Kidney epithelial cell (primary cell): ENCODE data around the gene CBLB. TPM values are rescaled to one million over a fixed set of nuclear protein-coding genes. Genes with fewer than 3 reads are reported as not detected.

ENCODE experiments used
- DNase-seq: peaks from one replicate; pipeline ENCODE4 v3.0.0-alpha.2; 2010; ENCODE audit warnings: low read depth
- H3K27me3 ChIP-seq: 2 replicates; pipeline ENCODE4 v1.6.0; 2011; ENCODE audit warnings: low read length; ENCODE audit not compliant: control insufficient read depth, insufficient read depth
- H3K36me3 ChIP-seq: 2 replicates; pipeline ENCODE4 v1.5.1; 2011; ENCODE audit warnings: low read length; ENCODE audit not compliant: control insufficient read depth, insufficient read depth
- H3K4me3 ChIP-seq: 2 replicates; pipeline ENCODE4 v1.5.1; 2011; ENCODE audit warnings: low read depth, mild to moderate bottlenecking, control low read depth, low read length
- CTCF ChIP-seq: IDR thresholded peaks from 2 replicates; pipeline ENCODE4 v1.5.1; 2011; ENCODE audit warnings: mild to moderate bottlenecking, moderate library complexity, low read length, control low read depth, inconsistent platforms; ENCODE audit not compliant: insufficient read depth, poor library complexity, severe bottlenecking
- total RNA-seq: library from RNA; depleted of rRNA; stranded (reverse); fragments of >200 nt; gene quantifications from 2 replicates; pipeline ENCODE4 v1.2.3, GENCODE V29; 2015

The CBLB gene
- total RNA-seq, 1 donor from 2014 or later = 27.2 TPM

GRCh38 chr3:105786990-105787389 is 81.8 kb downstream of the CBLB start:
- Histone ChIP-seq H3K36me3 (no peaks in the 10 kb centered on the region), H3K27me3 (no peaks in the 10 kb centered on the region), H3K4me3 (no peak overlapping the region)
- no peak for TF ChIP-seq CTCF
- no peak for DNase-seq

- no peak for TF ChIP-seq CTCF
- no peaks in the 10 kb centered on the region for H3K27me3 ChIP-seq
- no peaks in the 10 kb centered on the region for H3K36me3 ChIP-seq
- no peak for DNase-seq
- no peak overlapping the region for H3K4me3 ChIP-seq
Observed at GRCh38 chr3:105786241-105786640, 82.6 kb downstream of the CBLB start.

- no peak for DNase-seq
- Histone ChIP-seq H3K27me3 (no peaks in the 10 kb centered on the region), H3K4me3 (no peak overlapping the region), H3K36me3 (no peaks in the 10 kb centered on the region)
- TF ChIP-seq CTCF = no peak
Observed at GRCh38 chr3:105785803-105786202, 83.0 kb downstream of the CBLB start.

- Histone ChIP-seq H3K36me3 (no peaks in the 10 kb centered on the region), H3K4me3 (no peak overlapping the region), H3K27me3 (no peaks in the 10 kb centered on the region)
- TF ChIP-seq CTCF = no peak
- no peak for DNase-seq
Observed at GRCh38 chr3:105783631-105784030, 85.2 kb downstream of the CBLB start.

- no peak for DNase-seq
- Histone ChIP-seq H3K36me3 (no peaks in the 10 kb centered on the region), H3K4me3 (no peak overlapping the region), H3K27me3 (no peaks in the 10 kb centered on the region)
- no peak for TF ChIP-seq CTCF
Observed at GRCh38 chr3:105781871-105782270, 86.9 kb downstream of the CBLB start.

GRCh38 chr3:105780107-105780506 is 88.7 kb downstream of the CBLB start:
- TF ChIP-seq CTCF = no peak
- no peak for DNase-seq
- H3K36me3 ChIP-seq = no peaks in the 10 kb centered on the region
- H3K4me3 ChIP-seq = no peak overlapping the region
- no peaks in the 10 kb centered on the region for H3K27me3 ChIP-seq
